HepG2 (cell line): ENCODE data around the gene SCAPER.

Experiments
- CTCF ChIP-seq: sonication (generic); formaldehyde crosslinking; IDR thresholded peaks from 2 replicates; pipeline ENCODE4 v1.5.0; 2020; ENCODE audit warnings: mild to moderate bottlenecking, missing genetic modification reagents, moderate library complexity
- ESRRA ChIP-seq: sonication (generic); formaldehyde crosslinking; IDR thresholded peaks from 2 replicates; pipeline ENCODE4 v1.5.1; 2020; ENCODE audit warnings: mild to moderate bottlenecking, low read depth, missing genetic modification reagents
- EZH2 ChIP-seq: conservative IDR thresholded peaks from 2 replicates; pipeline ENCODE4 v1.6.1; 2012; ENCODE audit warnings: mild to moderate bottlenecking, low read depth, low read length, moderate library complexity
- FOXP1 ChIP-seq, 2 experiments: fragments of 450-650 bp in 1 of 2; IDR thresholded peaks; 2 replicates each; pipeline ENCODE4 v1.6.1; 2017 to 2018; ENCODE audit warnings: antibody characterized with exemption in 1 of 2
- FOXP4 ChIP-seq: sonication (generic); formaldehyde crosslinking; IDR thresholded peaks from 2 replicates; pipeline ENCODE4 v1.4.0; 2020; ENCODE audit warnings: missing genetic modification reagents
- HCFC1 ChIP-seq: fragments of 150-350 bp; IDR thresholded peaks from 2 replicates; pipeline ENCODE4 v1.6.1; 2014; ENCODE audit warnings: low read depth, low read length
- ISL2 ChIP-seq: sonication (generic); formaldehyde crosslinking; IDR thresholded peaks from 2 replicates; pipeline ENCODE4 v1.5.0; 2020; ENCODE audit warnings: missing genetic modification reagents
- MIER3 ChIP-seq: IDR thresholded peaks from 2 replicates; pipeline ENCODE4 v1.6.1; 2016; ENCODE audit warnings: missing compliant biosample characterization, borderline replicate concordance
- NR2C2 ChIP-seq: sonication (generic); formaldehyde crosslinking; IDR thresholded peaks from 2 replicates; pipeline ENCODE4 v1.4.0; 2020; ENCODE audit warnings: missing genetic modification reagents, mild to moderate bottlenecking, moderate library complexity, borderline replicate concordance
- PITX1 ChIP-seq: sonication (generic); formaldehyde crosslinking; IDR thresholded peaks from 2 replicates; pipeline ENCODE4 v1.5.1; 2020; ENCODE audit warnings: mild to moderate bottlenecking, missing genetic modification reagents
- ZBTB34 ChIP-seq: sonication (generic); formaldehyde crosslinking; IDR thresholded peaks from 2 replicates; pipeline ENCODE4 v1.8.0; 2022; ENCODE audit warnings: mild to moderate bottlenecking, missing genetic modification reagents
- ZNF343 ChIP-seq: sonication (generic); formaldehyde crosslinking; IDR thresholded peaks from 2 replicates; pipeline ENCODE4 v1.4.0; 2020; ENCODE audit warnings: mild to moderate bottlenecking, missing genetic modification reagents
- ZNF549 ChIP-seq: sonication (generic); formaldehyde crosslinking; IDR thresholded peaks from 2 replicates; pipeline ENCODE4 v1.5.0; 2020; ENCODE audit warnings: missing genetic modification reagents
- ZNF670 ChIP-seq: sonication (generic); formaldehyde crosslinking; IDR thresholded peaks from 2 replicates; pipeline ENCODE4 v1.8.0; 2022; ENCODE audit warnings: mild to moderate bottlenecking, missing genetic modification reagents, borderline replicate concordance

- TF ChIP-seq ZBTB34 (CRISPR knock-in tag) (no peak), NR2C2 (CRISPR knock-in tag) (no peak), ESRRA (CRISPR knock-in tag) (no peak), HCFC1 (no peak), ZNF549 (CRISPR knock-in tag) (no peak), CTCF (no peak), ISL2 (CRISPR knock-in tag) (no peak), ZNF670 (CRISPR knock-in tag) (no peak), FOXP4 (no peak), PITX1 (CRISPR knock-in tag) (no peak), ZNF343 (no peak), FOXP1 (IDR thresholded peaks at IDR 0.05) (no peak), FOXP1 (CRISPR knock-in tag; IDR thresholded peaks at IDR 0.05) (no peak), MIER3 (no peak), EZH2 (no peak)
These were observed 193.8 kb downstream of the SCAPER start for GRCh38 chr15:76711351-76711827.
